GM19239 (cell line): ENCODE measurements around the gene HERPUD2.

Experiments
- DNase-seq: peaks from one replicate; pipeline ENCODE4 v3.0.0; 2011; ENCODE audit warnings: low spot score; ENCODE audit not compliant: insufficient read length
- FAIRE-seq: peaks from 2 replicates; lab custom pipeline; 2011; peaks lifted over from hg19 to GRCh38; lab: Jason Lieb, UNC

HERPUD2 gene, protein sequence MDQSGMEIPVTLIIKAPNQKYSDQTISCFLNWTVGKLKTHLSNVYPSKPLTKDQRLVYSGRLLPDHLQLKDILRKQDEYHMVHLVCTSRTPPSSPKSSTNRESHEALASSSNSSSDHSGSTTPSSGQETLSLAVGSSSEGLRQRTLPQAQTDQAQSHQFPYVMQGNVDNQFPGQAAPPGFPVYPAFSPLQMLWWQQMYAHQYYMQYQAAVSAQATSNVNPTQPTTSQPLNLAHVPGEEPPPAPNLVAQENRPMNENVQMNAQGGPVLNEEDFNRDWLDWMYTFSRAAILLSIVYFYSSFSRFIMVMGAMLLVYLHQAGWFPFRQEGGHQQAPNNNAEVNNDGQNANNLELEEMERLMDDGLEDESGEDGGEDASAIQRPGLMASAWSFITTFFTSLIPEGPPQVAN

GRCh38 chr7:35694784-35695472, at the start of gene HERPUD2:
Gene HERPUD2 (minus strand): TSS chr7:35695135. CDS start chr7:35694330, 805 bp downstream.
- FAIRE-seq (peak; percentile 93), DNase-seq (peak; percentile 71)

DNA sequence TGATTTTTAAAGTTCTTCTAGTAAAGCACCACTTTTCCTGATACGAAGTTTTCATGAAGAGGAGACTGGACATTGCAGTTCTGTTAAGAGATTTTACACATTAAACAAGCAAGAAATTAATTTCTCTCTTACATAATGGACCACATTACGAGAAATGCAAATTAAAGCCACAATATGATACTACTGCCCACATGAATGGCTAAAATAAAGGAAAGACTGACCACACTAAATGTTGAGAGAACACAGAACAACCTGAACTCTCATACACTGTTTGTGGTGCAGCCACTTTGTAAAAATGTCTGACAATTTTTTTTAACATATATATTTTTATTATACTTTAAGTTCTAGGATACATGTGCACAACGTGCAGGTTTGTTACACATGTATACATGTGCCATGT, 44.0 kb upstream of the HERPUD2 start:
- DNase-seq (no peak), FAIRE-seq (no peak)

- DNase-seq (no peak), FAIRE-seq (no peak)
Observed at GRCh38 chr7:35736725-35737124, 41.8 kb upstream of the HERPUD2 start.

DNA sequence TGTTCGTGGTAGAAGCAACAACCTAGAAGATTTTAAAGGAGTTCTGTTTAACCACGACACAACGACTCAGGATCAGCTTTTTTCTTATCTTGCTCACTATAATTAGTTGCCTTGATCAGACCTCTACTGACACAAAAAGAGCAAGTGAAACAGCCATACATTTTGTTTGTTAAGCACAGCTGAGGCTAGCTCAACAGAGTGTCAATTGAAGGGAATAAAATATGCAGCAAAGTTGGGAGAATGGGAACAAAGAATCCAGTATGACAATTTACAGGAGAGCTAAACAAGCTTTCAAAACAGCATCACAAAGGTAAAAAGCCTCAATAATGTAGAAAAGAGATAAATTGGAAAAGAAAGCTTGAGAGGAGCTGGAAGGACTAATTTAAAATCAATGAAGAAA, 40.5 kb upstream of the HERPUD2 start:
- DNase-seq (no peak), FAIRE-seq (no peak)

- DNase-seq (no peak), FAIRE-seq (no peak)
Observed at GRCh38 chr7:35734001-35734483, 39.1 kb upstream of the HERPUD2 start.

DNA sequence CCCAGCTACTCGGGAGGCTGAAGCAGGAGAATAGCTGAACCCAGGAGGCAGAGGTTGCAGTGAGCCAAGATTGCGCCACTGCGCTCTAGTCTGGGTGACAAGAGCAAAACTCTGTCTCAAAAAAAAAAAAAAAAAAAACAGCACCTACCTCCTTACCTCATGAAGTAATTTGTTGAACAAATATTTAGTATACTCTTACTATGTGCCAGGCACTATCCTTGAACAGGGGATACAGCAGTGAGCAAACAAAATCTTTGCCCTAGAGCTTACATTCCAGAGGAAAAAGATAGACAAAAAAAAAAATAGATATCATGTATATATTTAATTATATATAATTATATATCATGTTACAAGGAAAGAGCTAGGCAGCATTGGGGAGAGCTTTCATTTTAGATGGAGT, 36.4 kb upstream of the HERPUD2 start:
- DNase-seq (no peak), FAIRE-seq (no peak)

DNA sequence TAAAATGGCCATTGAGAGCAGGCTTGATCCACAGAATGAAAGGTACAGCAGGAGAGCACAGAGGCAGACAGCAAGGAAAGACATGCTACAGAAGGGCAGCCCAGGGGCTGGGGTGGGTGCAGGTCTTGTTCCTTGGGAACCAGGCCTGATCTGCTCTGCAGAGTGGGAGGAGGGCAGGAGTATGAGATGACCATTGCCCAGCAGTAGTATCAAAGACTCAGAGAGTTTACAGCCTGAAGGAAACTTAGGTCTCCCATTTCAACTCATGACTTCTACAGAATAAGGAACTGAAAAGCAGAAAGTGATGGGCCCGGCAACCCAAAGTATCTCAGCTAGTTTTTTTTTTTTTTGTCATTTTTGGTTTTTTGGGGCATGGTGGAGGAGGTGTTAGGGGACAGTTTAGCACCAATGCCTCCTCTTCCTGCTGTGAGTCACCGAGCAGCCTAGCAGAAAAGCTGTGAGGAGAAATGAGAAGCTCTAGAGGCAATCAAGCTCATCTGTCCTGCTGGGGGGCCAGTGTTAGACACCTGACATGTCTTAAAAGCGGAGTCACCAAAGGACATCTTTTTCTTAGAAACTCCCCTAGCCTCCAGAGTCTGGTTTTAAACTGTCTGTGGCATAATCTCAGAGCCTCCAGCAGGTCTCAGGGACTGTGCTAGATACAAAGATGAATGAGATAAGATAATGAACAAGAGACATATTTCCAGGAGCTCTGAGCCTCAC, 34.3 kb upstream of the HERPUD2 start:
- peak; percentile 98 for FAIRE-seq
- peak; percentile 20 for DNase-seq

DNA sequence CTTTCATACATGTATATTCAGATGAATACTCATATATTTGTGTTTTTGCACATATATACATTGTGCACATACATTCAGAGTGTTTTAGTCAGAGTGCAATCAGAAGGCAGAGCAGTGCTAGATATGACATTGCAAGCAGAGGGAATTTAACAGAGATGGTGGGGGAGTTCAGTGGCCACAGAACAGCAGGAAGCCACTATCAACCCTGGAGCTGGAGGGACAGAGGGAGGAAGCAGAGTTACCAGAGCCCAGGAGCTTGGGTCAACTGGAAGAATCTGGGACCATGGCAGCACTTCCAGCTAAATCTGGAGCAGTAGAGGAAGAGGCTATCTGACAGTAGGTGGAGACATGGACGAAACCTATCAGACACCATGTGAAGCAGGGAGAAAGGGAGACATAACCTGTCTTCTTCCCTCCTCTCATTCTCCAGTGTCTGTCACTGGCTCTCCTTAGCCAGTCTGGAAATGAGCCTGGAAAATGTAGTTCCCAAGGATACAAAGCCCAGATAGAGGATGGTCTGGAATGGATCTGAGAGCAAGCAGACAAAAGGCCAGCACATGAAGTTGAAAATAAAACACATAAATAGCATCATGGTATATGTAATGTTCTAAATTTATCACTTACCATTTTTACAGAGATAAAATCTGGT, 33.6 kb upstream of the HERPUD2 start:
- DNase-seq: no peak

GRCh38 chr7:35727571-35727970, 32.6 kb upstream of the HERPUD2 start:
- FAIRE-seq: peak; percentile 80

More for the DNA sequence above, 33.6 kb upstream of the HERPUD2 start:
- no peak for FAIRE-seq

DNA sequence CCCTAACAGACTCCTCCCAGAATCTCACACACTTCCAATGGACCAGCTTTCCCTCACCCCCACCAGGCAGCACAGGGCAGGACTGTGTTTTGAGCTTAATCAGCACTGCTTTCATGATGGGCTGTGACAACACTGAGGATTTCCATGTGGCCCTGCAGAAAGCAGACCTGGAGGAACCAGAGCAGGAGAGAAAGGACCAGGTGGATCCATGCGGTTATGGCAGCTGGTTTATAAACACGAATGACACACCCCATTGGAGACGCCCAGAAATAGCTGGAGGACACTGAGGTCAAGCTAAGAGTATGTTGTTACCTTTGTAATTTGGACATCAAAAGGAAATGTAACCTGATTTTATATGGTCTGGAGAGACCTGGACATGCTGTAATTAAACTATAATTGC, 31.7 kb upstream of the HERPUD2 start:
- no peak for DNase-seq
- FAIRE-seq: peak; percentile 80

More at GRCh38 chr7:35727571-35727970, 32.6 kb upstream of the HERPUD2 start:
- DNase-seq: no peak

GRCh38 chr7:35725280-35725680, 30.3 kb upstream of the HERPUD2 start:
- DNase-seq (peak; percentile 16), FAIRE-seq (peak; percentile 99)

- no peak for FAIRE-seq
- no peak for DNase-seq
Observed at GRCh38 chr7:35723011-35723410, 28.1 kb upstream of the HERPUD2 start.

DNA sequence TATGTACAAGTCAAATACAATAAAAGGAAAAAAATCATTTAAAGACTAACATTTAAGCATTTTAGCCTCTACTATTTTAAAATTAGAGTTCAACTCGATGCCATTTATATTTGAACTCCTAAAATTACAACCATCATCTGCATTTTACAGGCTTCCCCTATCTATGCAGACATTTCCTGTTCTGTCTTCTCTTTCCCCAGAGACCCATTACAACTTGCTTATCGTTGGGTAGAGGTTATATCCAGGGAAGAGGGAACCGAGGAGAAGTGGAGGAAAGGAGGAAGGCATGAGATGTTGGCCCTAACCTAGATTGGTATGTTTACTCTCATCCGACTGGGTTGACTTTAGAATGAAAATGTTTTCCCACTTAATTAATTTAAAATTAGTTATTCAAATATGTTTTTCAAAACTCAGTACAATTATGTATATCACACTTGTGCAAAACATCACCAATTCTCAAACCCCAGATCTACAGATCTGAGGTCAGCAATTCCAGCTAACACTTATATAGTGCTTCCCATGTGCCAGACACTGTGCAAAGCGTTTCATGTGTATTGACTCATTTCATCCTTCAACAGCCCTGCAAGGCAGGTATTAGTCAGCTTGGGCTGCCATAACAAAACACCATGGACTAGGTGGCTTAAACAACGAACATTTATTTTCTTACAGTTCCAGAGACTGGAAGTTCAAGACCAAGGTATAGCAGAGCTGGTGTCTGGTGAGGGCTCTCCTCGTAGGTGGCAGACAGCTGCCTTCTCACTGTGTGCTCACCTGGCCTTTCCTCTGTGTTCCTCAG, 27.3 kb upstream of the HERPUD2 start:
- DNase-seq (no peak), FAIRE-seq (peak; percentile 87)

- peak; percentile 48 for FAIRE-seq
Observed at GRCh38 chr7:35721288-35721687, 26.4 kb upstream of the HERPUD2 start.

GRCh38 chr7:35720849-35721248, 25.9 kb upstream of the HERPUD2 start:
- DNase-seq: no peak
- no peak for FAIRE-seq

More at GRCh38 chr7:35721288-35721687, 26.4 kb upstream of the HERPUD2 start:
- no peak for DNase-seq

DNA sequence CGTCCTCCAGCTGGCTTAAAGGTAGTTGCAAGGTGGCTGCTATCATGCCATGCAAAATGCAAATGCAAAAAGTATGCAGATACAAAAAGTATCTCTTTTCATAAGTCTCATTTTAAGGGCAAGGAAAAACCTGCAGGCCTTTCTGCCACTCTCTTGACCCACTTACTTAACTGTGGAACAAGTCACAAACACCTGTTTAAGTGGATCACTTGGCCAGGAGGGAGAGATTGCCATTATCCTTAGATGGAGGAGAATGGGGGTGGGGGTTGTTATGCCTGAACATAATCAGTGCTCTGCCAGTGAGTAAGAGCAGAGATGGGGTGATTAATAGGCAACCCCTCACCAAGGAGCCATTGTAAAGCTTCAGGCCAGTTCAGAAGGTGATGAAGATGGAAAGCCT, 25.1 kb upstream of the HERPUD2 start:
- FAIRE-seq (no peak), DNase-seq (no peak)

GRCh38 chr7:35718047-35718446, 23.1 kb upstream of the HERPUD2 start:
- no peak for DNase-seq
- no peak for FAIRE-seq

GRCh38 chr7:35717516-35717915, 22.6 kb upstream of the HERPUD2 start:
- DNase-seq (no peak), FAIRE-seq (no peak)

DNA sequence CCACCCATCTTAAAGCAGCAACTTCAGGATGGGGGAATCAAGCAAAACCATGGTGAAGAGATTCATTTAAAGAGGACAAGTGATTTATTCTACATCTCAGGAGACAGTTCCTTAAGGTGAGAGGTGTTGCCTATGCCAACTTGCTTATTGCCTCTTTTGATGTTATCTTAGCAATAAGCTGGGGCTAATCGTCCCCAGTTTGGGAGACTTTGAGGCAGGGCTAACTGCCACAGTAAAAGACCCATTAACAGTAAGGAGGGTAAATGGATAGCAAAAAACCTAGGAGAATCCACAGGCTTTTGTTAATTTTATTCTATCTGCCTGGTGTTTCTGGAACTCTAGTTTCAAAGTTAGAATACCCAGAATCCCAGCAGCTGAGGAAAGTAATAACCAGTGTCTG, 22.1 kb upstream of the HERPUD2 start:
- no peak for DNase-seq
- FAIRE-seq: no peak
